ENCODE results near the gene TFAP2A. TPM values are rescaled to one million over a fixed set of nuclear protein-coding genes. Genes with fewer than 3 reads are reported as not detected.
A peak's percentile ranks its signal among the peaks of the same experiment; 100 is the strongest.

The TFAP2A gene
- total RNA-seq, 5 donors from 2014 or later (not counting 1 experiment from before 2014, with no cell fraction given) = 0.15 to 0.69 (median 0.28) TPM; not detected in 2

DNA sequence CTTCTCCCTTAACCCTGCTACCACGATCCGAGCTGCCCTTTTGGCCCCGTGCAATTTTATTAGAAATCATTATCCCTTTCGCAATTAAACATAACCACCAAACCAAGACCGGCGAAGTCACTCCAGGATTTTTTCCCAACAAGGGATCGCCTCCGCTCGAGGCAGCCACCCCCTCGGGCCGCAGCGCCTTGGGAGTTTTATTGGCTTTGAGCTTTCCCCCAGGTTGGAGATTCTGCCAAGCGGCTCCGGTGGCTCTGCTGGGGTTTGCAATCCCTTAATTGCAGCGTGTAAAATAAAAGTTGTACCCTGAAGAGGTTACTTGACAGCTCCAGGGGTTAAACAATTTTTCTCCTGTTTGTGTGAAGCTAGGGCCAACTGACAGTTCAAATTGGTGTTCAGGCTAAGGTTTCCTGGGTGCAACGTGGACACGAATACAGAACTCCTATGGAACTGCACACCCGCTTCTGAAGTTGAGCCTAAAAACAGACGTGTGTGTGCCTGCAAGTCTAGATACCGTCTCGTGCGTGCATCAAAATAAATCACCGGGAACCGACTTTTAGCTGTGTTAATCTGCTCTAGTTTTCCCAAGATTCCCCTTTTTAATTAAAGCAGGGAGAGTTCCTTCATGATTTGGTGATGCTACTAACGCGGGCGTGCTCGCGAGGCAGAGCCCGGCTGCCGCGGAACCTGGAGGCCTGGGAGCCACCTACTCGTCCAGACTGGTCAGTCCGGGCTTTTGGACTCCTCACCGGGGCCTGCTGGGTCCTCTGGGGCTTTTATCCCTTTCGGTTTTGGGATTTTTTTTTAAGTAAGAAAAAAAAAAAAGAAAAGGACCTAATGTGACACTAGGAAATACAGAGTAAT, 975 bp upstream of the TFAP2A start:
- H3K4me1 Mint-ChIP-seq = peaks cover 36 to 59% (median 50%) of the 10 kb centered on the region in 3 donors
- peaks cover 67 to 88% of the 10 kb centered on the region in 2 donors for H3K27me3 Mint-ChIP-seq
- Histone ChIP-seq H3K4me1 (ENCODE audit: control insufficient read depth in 1 of 2, extremely low read depth in 1 of 2, insufficient read depth in 2 of 2, low read length in 2 of 2) (peaks cover 12 to 61% of the 10 kb centered on the region in 2 experiments), H3K27me3 (replicated peaks in 1 of 2; ENCODE audit: control insufficient read depth in 2 of 2, extremely low read depth in 1 of 2, insufficient read depth in 2 of 2, low read length in 1 of 2) (peaks cover 35 to 98% of the 10 kb centered on the region in 2 experiments), H3K36me3 (ENCODE audit: control insufficient read depth in 2 of 2, extremely low read depth in 1 of 2, insufficient read depth in 1 of 2, low read length in 1 of 2) (no peaks in the 10 kb centered on the region), H3K4me3 (ENCODE audit: control insufficient read depth in 1 of 2, extremely low read depth in 1 of 2, low read length in 1 of 2) (peak overlapping the region in 1 of 2 donors; percentile 41), H3K9me3 (no peaks in the 10 kb centered on the region), H3K27ac (ENCODE audit: low read length) (no peak overlapping the region)
- no peak for ATAC-seq (replicated peaks in 1 of 4)
- WGBS (ENCODE audit: insufficient coverage) = 16% methylated on average over 29 of the region's 36 CpGs
- peak overlapping the region in 2 of 3 donors; percentile 50 to 88 for H3K4me3 Mint-ChIP-seq
- peak overlapping the region in 1 of 2 donors; percentile 39 for H3K27ac Mint-ChIP-seq
- POLR2A ChIA-PET = interaction anchor here in 1 of 2 donors (0.6 kb wide), 1 partner anchor 10 kb away, joined by 4 read pairs; no protein-coding TSS in a partner anchor
- CTCF ChIA-PET = interaction anchor here in 1 of 2 donors (1.1 kb wide), 1 partner anchor 11 kb away, joined by 5 read pairs; no protein-coding TSS in a partner anchor
- peaks cover 4% of the 10 kb centered on the region for H3K36me3 Mint-ChIP-seq
- DNase-seq = no peak
- H3K9me3 Mint-ChIP-seq = peaks cover 0 to 1% (median 0%) of the 10 kb centered on the region in 3 donors

DNA sequence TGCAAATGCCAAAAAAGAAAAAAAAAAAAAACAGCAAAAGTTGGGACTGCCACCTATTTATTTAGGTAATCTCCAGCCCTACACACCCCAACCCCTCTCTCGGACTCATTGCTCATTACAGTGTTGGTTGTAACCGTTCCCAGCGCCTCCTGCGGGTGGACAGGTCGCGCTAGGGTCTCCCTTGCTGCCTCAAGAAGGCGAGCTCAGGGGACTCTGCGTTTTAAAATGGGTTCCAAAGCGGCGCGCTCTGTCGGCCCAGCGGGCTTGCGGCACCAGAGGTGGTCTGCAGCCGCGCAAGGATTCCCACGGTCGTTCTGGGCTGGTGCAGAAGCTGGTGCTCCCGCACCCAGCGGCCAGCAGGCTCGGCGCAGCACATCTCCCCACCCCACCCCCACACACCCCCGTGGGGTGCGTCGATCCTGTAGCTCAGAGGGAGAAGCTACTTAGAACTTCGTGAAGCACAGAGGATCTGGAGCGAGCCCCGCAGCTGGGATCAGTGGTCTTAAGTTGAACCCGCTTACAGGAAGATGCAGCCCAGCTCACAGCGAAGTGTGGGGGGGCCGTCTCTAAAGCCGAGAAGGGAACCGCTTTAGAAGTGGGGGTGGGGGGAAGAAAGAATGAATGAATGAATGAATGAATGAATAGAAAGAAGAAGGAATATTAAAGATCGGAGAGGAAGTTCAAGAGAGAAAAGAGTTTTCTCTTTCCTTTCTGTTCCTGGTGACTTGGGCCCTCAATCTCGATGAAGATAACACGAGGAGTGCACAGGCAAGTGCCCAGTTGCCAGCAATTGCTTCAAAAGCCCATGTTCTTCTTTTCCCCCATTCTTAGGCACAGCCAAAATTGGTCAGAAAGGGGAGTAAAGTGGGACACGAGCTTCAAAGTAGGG, 780 bp downstream of the TFAP2A start:
- POLR2A ChIA-PET = interaction anchor here in 1 of 2 donors (0.8 kb wide), 1 partner anchor 25 kb away, joined by 7 read pairs; no protein-coding TSS in a partner anchor
- Histone ChIP-seq H3K27me3 (replicated peaks in 1 of 2; ENCODE audit: control insufficient read depth in 2 of 2, extremely low read depth in 1 of 2, insufficient read depth in 2 of 2, low read length in 1 of 2) (peaks cover 35 to 92% of the 10 kb centered on the region in 2 experiments), H3K4me1 (ENCODE audit: control insufficient read depth in 1 of 2, extremely low read depth in 1 of 2, insufficient read depth in 2 of 2, low read length in 2 of 2) (peaks cover 12 to 61% of the 10 kb centered on the region in 2 experiments), H3K9me3 (no peaks in the 10 kb centered on the region), H3K27ac (ENCODE audit: low read length) (no peak overlapping the region), H3K36me3 (ENCODE audit: control insufficient read depth in 2 of 2, extremely low read depth in 1 of 2, insufficient read depth in 1 of 2, low read length in 1 of 2) (no peaks in the 10 kb centered on the region), H3K4me3 (ENCODE audit: control insufficient read depth in 1 of 2, extremely low read depth in 1 of 2, low read length in 1 of 2) (peak overlapping the region in 1 of 2 donors; percentile 74)
- peaks cover 11% of the 10 kb centered on the region for H3K36me3 Mint-ChIP-seq
- no peak overlapping the region for H3K27ac Mint-ChIP-seq
- peaks cover 73 to 89% of the 10 kb centered on the region in 2 donors for H3K27me3 Mint-ChIP-seq
- H3K4me1 Mint-ChIP-seq = peaks cover 40 to 66% (median 56%) of the 10 kb centered on the region in 3 donors
- peak overlapping the region; percentile 72 to 88 (median 80) for H3K4me3 Mint-ChIP-seq
- DNase-seq (no peak), ATAC-seq (replicated peaks in 1 of 4) (no peak)
- WGBS (ENCODE audit: insufficient coverage) = 7% methylated on average over 23 of the region's 37 CpGs
- peaks cover 6 to 10% (median 8%) of the 10 kb centered on the region in 3 donors for H3K9me3 Mint-ChIP-seq
- CTCF ChIA-PET = interaction anchor here in 1 of 2 donors (0.6 to 1.1 kb wide), 3 partner anchors 12 to 92 kb away, joined by 3 to 5 read pairs (median 5); no protein-coding TSS in a partner anchor

DNA sequence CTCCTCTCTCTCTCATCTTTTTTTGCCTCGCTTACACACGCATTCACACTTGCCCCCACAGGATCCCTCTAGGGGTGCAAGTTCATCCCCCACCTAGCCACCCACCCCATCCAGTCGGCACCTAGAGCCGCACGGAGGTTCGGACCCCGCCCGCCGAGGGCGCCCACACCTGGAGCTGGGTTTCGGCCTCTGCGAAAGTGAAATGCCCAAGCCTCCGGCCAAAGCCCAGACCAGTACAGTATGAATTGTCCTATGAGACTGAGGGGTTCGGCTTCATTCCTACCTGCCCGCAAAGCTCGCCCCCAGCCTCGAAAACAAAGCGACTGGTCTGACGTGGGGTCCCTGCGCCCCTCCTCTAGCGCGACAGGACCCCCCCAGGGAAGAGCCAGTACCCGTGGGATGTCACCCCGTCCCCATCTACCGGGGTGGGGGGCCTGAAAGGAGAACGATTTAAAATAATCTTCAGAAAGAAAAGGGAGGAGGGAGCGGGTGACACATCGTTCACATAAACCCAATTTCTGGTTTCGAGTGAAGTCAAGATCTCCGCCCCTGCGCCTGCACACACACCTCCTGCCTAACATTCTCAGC, 1.5 kb downstream of the TFAP2A start:
- Mint-ChIP-seq H3K4me1 (peaks cover 40 to 66% (median 56%) of the 10 kb centered on the region in 3 donors), H3K4me3 (peak overlapping the region; percentile 72 to 88 (median 80)), H3K9me3 (peaks cover 7 to 12% (median 10%) of the 10 kb centered on the region in 3 donors), H3K36me3 (peaks cover 11% of the 10 kb centered on the region), H3K27me3 (peaks cover 75 to 90% of the 10 kb centered on the region in 2 donors), H3K27ac (peak overlapping the region in 1 of 2 donors; percentile 28)
- ChIA-PET POLR2A (interaction anchor here in 1 of 2 donors (0.8 kb wide), 1 partner anchor 26 kb away, joined by 7 read pairs; no protein-coding TSS in a partner anchor), CTCF (interaction anchor here (0.5 to 1.1 kb wide), 3 partner anchors 12 to 99 kb away, joined by 3 to 5 read pairs (median 3); no protein-coding TSS in a partner anchor)
- peaks cover 41 to 85% of the 10 kb centered on the region in 2 experiments for H3K27me3 ChIP-seq (replicated peaks in 1 of 2; ENCODE audit: control insufficient read depth in 2 of 2, extremely low read depth in 1 of 2, insufficient read depth in 2 of 2, low read length in 1 of 2)
- H3K36me3 ChIP-seq (ENCODE audit: control insufficient read depth in 2 of 2, extremely low read depth in 1 of 2, insufficient read depth in 1 of 2, low read length in 1 of 2) = no peaks in the 10 kb centered on the region
- ATAC-seq (replicated peaks in 1 of 4) (no peak), DNase-seq (no peak)
- H3K9me3 ChIP-seq = peaks cover 4% of the 10 kb centered on the region
- no peak overlapping the region for H3K27ac ChIP-seq (ENCODE audit: low read length)
- H3K4me3 ChIP-seq (ENCODE audit: control insufficient read depth in 1 of 2, extremely low read depth in 1 of 2, low read length in 1 of 2) = peak overlapping the region; percentile 61 to 74
- WGBS (ENCODE audit: insufficient coverage) = 7% methylated on average over 17 of the region's 31 CpGs
- H3K4me1 ChIP-seq (ENCODE audit: control insufficient read depth in 1 of 2, extremely low read depth in 1 of 2, insufficient read depth in 2 of 2, low read length in 2 of 2) = peaks cover 12 to 61% of the 10 kb centered on the region in 2 experiments

DNA sequence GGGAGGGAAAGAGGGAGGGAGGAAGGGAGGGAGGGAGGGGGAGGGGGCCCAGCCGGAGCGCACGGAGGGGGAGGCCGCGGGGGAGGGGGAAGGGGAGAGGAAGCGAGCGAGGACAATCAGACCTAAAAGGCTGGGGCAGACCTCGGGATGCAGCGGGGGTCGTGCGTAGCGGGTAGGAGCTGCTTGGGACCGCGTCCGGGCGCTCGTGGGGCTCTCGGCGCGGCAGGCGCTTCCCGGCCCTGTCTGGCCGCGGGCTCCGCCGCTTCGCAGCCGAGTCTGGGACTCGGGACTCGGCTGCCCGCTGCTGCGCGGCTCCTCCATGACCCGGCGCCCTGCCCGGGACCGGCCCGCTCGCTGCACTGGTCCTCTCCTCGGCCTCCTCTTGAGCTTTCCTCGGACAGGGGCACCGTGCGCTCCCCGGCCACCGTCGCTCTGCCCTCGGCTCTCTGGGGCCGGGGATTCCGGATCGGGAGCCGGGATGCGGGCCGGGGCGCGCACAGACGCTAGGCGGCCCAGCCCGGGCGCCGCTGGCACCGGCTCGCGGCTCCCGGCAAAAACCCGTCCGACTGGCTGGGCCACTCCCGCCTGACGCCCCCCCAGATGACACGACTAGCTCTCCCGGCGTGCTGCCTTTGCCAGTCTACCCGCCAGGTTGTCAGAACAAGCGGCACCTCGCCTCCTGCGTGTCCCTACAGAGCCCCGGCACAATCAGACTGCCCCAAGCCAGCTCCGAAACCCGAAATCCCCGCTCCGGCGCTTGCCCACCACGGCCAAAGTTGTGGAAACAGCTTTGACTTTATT, 2.2 kb downstream of the TFAP2A start:
- H3K9me3 ChIP-seq = peaks cover 4% of the 10 kb centered on the region
- CTCF ChIA-PET = interaction anchor here (0.5 to 1.1 kb wide), 3 partner anchors 11 to 100 kb away, joined by 3 to 5 read pairs (median 3); no protein-coding TSS in a partner anchor
- H3K27ac Mint-ChIP-seq = no peak overlapping the region
- DNase-seq = peak in 1 of 35 experiments; percentile 19
- H3K4me3 ChIP-seq (ENCODE audit: control insufficient read depth in 1 of 2, extremely low read depth in 1 of 2, low read length in 1 of 2) = peak overlapping the region; percentile 61 to 95
- H3K27me3 Mint-ChIP-seq = peaks cover 71 to 89% of the 10 kb centered on the region in 2 donors
- peak; percentile 31 to 47 (median 38) for ATAC-seq (replicated peaks in 1 of 4)
- H3K9me3 Mint-ChIP-seq = peaks cover 9 to 14% (median 10%) of the 10 kb centered on the region in 3 donors
- no peak overlapping the region for H3K27ac ChIP-seq (ENCODE audit: low read length)
- POLR2A ChIA-PET = no interaction called here
- H3K36me3 ChIP-seq (ENCODE audit: control insufficient read depth in 2 of 2, extremely low read depth in 1 of 2, insufficient read depth in 1 of 2, low read length in 1 of 2) = no peaks in the 10 kb centered on the region
- 3% methylated on average over 77 of the region's 82 CpGs for WGBS (ENCODE audit: insufficient coverage)
- peaks cover 11% of the 10 kb centered on the region for H3K36me3 Mint-ChIP-seq
- H3K4me1 ChIP-seq (ENCODE audit: control insufficient read depth in 1 of 2, extremely low read depth in 1 of 2, insufficient read depth in 2 of 2, low read length in 2 of 2) = peaks cover 12 to 60% of the 10 kb centered on the region in 2 experiments
- H3K27me3 ChIP-seq (replicated peaks in 1 of 2; ENCODE audit: control insufficient read depth in 2 of 2, extremely low read depth in 1 of 2, insufficient read depth in 2 of 2, low read length in 1 of 2) = peaks cover 41 to 79% of the 10 kb centered on the region in 2 experiments
- H3K4me1 Mint-ChIP-seq = peaks cover 39 to 62% (median 53%) of the 10 kb centered on the region in 3 donors
- H3K4me3 Mint-ChIP-seq = peak overlapping the region; percentile 84 to 88 (median 84)

DNA sequence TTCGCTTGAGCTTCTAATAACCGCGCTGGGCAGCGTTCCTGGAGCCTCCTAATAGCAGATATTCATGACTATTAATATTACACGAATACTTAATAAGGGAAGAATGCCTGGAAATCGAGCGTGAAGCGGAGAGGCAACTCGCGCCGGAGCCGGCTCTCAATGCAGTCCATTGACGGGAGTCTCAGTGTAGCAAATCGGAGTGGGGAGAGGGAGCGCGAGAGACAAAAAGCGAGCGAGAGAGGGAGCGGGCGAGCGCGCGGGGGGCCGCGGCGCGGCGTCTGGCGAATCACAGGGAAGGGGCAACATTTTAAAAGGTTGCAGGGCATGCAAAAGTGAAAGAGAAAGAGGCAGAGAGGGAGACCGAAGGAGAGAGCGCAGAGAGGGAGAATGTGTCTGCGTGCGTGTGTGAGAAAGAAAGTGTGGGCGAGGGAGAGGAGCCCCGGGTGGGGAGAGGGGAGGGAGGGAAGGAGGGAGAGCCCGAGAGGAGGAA, 2.9 kb downstream of the TFAP2A start:
- H3K27ac ChIP-seq (ENCODE audit: low read length) = no peak overlapping the region
- peaks cover 66 to 88% of the 10 kb centered on the region in 2 donors for H3K27me3 Mint-ChIP-seq
- ChIA-PET POLR2A (no interaction called here), CTCF (interaction anchor here in 1 of 2 donors (1.0 kb wide), 1 partner anchor 11 kb away, joined by 3 read pairs; no protein-coding TSS in a partner anchor)
- peaks cover 4% of the 10 kb centered on the region for H3K9me3 ChIP-seq
- H3K4me1 ChIP-seq (ENCODE audit: control insufficient read depth in 1 of 2, extremely low read depth in 1 of 2, insufficient read depth in 2 of 2, low read length in 2 of 2) = peaks cover 12 to 54% of the 10 kb centered on the region in 2 experiments
- H3K36me3 Mint-ChIP-seq = peaks cover 11% of the 10 kb centered on the region
- H3K36me3 ChIP-seq (ENCODE audit: control insufficient read depth in 2 of 2, extremely low read depth in 1 of 2, insufficient read depth in 1 of 2, low read length in 1 of 2) = no peaks in the 10 kb centered on the region
- H3K4me1 Mint-ChIP-seq = peaks cover 34 to 56% (median 46%) of the 10 kb centered on the region in 3 donors
- H3K27ac Mint-ChIP-seq = peak overlapping the region; percentile 1 to 43
- ATAC-seq (replicated peaks in 1 of 4) (peak; percentile 56 to 81 (median 65)), DNase-seq (peak in 22 of 35 experiments; percentile 6 to 55 (median 19))
- peak overlapping the region; percentile 61 to 95 for H3K4me3 ChIP-seq (ENCODE audit: control insufficient read depth in 1 of 2, extremely low read depth in 1 of 2, low read length in 1 of 2)
- peaks cover 10 to 17% (median 14%) of the 10 kb centered on the region in 3 donors for H3K9me3 Mint-ChIP-seq
- peak overlapping the region; percentile 84 to 88 (median 84) for H3K4me3 Mint-ChIP-seq
- peaks cover 41 to 74% of the 10 kb centered on the region in 2 experiments for H3K27me3 ChIP-seq (replicated peaks in 1 of 2; ENCODE audit: control insufficient read depth in 2 of 2, extremely low read depth in 1 of 2, insufficient read depth in 2 of 2, low read length in 1 of 2)
- WGBS (ENCODE audit: insufficient coverage) = under 1% methylated on average over 26 of the region's 36 CpGs

Data from T-cell (primary cell).